GM10847 (cell line): ENCODE measurements around the gene DPEP1.

Source experiments
- POLR2A ChIP-seq: IDR thresholded peaks from 2 replicates; pipeline ENCODE4 v1.6.1; 2011; ENCODE audit not compliant: insufficient read length; ENCODE audit errors: extremely low read depth

Gene DPEP1

DNA sequence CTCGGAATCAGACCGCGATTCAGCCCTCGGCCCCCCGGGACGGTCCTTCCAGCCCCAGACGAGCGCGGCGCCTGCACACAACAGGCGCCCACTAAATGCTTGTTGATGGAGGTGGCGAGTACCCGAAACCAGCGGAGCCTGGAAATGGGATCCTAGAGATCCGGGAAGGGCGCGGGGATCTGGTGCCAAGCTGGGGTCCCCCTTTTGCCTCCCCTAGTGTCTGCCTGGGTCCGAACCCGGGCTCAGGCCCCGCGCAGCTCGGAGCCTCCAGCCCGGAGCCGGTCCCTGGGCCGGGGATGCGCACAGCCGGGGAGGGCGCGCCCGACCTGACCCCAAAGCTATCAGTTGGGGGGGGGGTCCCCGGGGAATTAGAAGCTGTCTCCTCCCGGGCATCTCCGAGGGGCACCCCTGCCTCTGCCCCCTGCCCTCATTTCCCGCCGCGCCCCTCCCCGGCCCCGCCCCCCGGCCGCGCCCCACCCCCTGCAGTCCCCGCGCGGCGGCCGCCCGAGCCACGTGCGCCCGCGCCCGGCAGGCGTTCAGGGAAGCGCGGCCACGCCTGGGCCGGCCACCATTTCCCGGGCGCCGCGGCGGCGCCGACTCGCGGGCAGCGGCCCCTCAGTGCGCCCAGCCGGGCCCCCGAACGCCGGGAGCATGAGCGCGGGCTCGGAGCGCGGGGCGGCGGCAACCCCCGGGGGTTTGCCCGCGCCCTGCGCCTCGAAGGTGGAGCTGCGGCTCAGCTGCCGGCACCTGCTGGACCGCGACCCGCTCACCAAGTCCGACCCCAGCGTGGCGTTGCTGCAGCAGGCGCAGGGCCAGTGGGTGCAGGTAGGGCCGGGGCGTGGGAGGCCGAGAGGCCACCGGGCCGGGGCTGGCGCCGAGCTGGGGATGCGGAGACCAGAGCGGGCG, 37.9 kb upstream of the DPEP1 start, which contains the start of gene CPNE7:
Gene CPNE7 (plus strand): TSS at position 512 of the 906 bp plus-strand sequence. CDS start 140 bp downstream, at position 652.
- TF ChIP-seq POLR2A, result no peak

DNA sequence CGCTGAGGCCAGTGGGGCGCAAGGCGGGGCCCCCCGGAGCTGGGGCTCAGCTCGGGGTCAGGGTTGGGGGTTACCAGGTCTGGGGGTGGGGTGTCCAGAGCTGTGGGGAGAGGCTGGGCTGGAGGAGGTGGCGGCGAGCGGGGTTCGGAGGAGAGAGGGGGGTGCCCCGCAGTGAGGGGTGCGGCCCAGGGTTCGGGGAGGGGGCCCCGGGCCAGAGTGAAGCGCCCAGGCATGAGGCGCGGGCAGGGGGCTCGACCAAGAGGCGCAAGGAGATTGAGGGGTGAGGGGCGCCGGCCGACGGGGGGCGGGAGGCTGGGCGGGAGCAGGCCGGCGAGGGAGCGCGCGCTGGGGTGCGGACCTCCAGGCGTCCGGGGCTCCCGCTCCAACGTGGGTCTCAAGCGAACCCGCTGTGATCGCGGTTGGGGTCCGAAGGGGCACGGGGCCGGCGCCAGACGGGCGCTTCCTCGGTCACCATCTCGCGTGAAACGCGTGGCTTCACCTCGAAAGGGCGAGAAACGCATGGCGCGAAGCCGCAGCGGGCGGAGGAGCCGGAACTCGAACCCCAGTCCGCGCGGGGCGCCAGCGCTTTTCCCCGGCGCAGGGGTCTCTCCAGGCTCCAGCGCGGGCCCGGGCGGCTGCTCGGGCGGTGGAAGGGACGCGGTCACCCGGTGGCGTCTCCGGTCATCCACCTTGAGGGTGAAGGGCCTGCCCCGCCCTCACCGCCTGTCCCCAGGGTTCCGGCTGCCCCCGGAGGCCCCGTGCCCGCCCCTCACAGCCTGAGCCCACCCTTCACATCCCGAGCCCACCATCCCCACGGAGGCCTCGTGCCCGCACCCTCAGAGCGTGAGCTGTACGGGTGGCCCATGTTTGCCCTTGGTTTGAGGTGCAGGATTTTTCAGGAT, 37.0 kb upstream of the DPEP1 start:
- no peak for TF ChIP-seq POLR2A

DNA sequence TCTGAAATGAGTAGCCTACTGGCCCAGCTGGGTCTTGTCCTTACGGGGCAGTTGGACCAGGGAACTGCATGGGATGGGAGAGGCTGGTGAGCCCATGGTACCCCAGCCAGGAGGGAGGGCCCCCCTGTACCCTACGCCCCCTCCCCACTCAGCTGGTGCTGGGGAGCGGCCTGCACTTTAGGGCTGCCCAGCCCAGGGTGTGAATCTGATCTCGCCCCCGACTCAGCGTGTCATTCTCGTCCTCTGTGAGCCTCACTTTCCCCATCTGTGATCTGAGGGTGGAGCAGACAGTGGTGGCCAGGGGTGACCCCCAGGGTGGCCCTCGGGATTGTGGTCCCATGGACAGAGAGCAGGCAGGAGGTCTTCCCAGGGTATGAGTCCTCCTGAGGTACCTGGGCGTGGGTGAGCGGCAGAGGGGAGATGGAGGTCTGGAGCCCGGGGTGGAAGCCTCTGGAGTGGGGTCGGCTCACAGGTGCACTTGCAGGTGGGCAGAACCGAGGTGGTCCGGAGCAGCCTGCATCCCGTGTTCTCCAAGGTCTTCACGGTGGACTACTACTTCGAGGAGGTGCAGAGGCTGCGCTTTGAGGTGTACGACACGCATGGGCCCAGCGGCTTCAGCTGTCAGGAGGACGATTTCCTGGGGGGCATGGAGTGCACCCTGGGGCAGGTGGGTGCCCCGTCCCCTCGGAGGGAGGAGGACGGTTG, 36.2 kb upstream of the DPEP1 start:
- no peak for TF ChIP-seq POLR2A

DNA sequence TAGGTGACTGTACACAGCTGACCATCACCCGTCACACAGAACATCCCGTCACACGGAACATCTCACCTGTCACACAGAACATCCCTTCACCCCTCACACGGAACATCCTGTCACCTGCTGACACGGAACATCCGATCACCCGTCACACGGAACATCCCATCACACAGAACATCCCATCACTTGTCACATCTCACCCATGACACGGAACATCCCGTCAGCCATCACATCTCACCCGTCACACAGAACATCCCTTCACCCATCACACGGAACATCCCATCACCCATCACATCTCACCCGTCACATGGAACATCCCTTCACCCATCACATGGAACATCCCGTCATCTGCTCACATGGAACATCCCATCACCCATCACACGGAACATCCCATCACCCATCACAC, 34.1 kb upstream of the DPEP1 start:
- TF ChIP-seq POLR2A, result no peak

DNA sequence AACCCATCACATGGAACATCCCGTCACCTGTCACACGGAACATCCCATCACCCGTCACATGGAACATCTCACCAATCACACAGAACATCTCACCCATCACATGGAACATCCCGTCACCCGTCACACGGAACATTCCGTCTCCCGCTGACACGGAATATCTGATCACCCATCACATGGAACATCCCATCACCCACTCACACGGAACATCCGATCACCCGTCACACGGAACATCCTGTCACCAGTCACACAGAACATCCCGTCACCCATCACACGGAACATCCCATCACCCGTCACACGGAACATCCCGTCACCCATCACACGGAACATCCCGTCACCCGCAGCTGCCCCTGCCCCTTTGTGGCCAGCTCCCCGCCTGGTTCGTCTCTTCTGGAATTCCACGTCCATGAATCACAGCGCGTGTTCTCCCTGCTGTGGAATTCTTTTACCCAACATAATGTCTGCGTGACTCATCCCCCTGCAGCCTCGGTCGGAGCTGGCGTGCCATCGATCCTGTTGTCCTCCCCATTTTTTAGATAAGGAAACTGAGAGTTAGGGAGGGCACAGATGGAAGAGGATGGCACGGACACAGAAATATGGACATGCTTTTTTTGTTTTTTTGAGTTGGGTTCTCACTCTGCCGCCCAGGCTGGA, 32.3 kb upstream of the DPEP1 start:
- no peak for TF ChIP-seq POLR2A

DNA sequence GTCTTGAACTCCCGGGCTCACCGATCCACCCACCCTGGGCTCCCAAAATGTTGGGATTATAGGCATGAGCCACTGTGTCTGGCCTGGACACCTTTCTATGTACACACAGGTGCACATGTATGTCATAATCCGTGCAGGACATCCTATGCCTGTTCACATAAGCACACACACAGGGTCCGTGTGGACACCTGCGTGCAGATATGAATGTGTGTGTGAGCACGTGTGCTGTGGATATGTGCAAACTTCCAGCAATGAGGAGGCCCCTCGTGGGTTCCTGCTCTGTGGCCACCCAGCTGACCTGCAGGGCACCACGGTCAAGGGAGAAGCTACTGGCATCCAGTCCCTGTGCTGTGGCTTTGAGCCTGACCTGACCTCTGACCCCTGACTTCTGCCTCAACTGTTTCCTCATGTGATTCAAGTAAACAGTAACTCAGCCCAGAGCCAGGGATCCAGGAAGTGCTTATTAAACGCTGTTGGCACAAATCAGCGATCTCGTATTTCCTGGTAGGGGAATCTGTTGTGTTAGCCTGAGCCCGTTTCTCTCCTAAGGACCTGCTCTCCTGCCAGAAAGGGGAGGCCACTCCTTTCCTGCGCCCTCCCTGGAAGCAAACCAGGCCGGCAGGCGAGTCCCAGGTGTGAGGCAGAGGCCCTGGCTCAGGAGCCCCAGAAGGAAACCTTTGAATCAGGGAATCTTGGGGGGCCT, 31.4 kb upstream of the DPEP1 start:
- TF ChIP-seq POLR2A, result no peak

DNA sequence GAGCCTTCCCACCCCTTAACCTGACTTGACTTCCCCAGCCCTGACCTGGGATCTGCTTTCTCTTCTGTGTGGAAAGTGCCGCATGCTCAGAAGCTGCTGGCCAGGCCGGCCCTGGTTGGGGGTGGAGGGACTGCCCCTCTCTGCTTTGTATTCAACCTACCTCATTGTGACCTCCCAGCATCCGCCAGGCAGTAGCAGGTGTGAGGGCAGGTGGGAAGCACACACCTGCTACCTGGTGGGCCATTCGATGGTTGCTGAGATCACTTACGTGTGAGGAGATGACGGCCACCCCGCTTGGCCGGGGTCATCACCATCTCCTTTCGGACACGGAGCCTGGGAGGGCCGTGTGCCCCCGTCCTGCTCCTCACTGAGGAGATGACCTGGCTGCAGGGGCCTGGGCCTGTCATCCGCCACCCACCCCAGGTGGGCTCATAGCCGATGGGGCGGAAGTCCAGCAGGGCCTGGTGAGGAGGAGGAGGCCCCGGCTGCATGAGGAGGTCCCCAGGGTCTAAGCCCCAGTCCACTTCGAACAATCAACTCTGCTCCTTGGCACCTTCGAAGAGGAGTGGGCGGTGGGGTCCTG, 30.7 kb upstream of the DPEP1 start:
- TF ChIP-seq POLR2A, result no peak

DNA sequence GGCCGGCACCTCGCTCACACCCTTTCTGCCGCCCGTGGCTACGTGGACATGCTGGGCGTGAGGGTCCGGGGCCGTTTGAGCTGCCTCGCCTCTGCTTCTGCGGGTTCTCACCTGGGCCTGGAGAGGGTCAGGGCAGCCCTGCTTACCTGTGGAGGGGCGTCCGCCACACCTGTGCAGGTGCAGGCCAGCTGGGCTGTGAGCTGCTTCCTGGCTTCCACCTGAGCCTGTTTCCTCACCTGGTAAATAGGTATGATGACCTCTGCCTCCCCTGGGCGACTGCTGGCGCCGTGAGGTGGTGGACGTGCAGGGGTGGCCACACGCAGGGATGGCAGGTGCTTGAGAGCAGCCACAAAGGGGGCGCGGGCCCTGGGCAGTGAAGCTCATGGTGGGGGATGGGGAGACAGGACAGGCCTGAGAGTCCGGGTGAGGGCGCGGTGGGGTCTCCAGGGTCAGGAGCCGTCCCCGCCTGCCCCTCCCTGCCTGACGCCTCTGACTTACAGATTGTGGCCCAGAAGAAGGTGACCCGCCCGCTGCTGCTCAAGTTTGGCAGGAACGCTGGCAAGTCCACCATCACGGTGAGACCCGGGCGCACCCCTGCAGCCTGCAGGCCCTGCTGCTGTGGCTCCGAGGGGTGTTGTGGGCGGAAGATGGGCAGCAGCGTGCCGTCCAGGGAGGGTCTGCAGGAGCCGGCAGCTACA, 30.1 kb upstream of the DPEP1 start:
- no peak for TF ChIP-seq POLR2A

DNA sequence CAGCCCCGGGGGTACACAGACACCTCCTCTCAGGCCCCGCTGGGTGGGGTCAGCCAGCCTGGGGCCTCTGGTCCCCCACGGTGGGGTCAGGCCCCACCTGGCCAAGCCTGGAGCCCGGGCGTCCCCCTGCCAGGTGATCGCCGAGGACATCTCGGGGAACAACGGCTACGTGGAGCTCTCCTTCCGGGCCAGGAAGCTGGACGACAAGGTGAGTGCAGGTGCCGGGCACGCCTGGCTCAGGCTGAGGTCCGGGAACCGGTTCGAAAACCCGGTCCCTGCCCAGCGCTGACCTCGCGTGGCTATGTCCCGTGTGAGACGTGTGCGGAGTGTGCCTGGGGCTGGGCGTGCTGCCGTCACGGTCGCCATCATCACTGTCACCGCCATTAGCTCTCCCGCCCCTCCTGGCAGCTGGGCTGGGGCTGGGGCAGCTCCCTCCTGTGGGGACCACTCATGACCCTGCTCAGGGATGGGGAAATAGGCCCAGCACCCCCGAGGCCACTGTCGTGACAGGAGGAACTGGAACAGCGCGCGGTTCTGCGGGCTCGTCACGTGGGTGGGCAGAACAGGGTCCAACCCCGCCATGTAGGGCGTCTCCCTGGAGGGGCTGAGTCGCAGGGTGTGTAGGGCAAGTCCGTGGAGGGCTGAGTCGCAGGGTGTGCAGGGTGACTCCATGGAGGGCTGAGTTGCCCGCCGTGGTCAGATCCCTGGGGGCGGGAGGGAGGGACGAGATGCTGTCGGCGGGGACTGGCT, 29.4 kb upstream of the DPEP1 start:
- no peak for TF ChIP-seq POLR2A

DNA sequence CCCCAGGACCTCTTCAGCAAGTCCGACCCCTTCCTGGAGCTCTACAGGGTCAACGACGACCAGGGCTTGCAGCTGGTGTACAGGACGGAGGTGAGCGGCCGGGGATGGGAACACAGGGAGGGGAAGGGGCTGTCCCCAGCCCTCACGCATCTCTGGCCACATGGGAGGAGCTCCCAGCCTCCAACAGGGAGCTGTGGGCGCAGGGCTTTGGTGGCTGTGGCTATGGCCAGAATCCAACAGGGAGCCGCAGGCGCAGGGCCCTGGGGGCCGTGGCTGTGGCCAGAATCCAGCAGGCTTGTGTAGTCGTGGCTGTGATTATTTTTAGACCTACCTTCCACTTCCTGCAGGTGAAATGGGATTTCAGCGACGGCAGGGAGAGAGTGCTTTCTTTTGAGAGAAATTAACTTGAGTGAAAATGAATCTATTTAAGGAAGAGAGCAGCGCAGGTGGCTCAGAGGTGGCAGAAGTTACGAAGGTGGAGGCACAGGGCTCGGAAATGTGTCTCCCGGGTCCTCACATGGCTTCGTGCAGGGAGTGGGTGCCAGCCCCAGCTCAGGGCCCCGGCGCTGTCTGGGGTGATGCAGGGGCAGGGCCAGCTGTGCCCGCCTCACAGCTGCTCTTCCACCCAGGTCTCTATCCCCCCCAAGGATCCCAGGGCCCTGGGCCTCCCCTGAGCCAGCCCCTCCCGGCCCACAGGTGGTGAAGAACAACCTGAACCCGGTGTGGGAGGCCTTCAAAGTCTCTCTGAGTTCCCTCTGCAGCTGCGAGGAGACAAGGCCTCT, 28.5 kb upstream of the DPEP1 start:
- no peak for TF ChIP-seq POLR2A

DNA sequence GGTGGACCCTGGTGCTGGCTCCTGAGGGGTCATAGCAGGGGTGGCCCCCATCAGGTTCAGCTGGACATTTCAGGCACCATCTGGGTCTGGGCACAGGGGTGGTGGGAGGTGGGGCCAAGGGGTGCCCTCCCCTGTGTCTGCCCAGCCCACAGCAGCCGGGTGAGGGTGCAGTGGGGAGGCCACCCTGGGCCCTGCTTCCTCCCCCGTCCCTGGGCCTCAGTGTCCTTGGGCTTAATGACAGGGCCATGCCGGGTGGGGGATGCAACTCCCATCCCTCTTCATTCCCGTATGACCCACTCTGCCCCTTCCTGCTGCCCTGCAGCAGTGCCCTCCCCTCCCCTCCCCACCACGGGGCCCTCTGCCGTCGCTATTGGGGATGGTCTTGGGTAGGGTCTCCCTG, 27.2 kb upstream of the DPEP1 start:
- TF ChIP-seq POLR2A, result no peak

DNA sequence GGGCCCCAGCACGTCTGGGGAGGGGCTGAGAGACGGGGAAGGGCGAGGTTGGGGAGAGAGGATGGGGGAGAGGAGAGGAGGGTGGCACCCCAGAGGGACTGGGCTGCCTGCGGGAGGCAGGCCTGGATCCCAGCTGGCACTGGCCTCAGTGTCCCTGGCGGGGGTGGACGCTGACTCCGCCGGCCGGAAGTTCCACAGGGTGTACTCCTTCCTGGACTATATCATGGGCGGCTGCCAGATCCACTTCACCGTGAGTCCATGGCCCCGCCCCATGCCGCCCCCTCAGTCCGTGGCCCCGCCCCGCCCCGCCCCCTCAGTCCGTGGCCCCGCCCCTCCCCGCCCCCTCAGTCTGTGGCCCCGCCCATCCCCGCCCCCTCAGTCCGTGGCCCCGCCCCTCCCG, 26.6 kb upstream of the DPEP1 start:
- no peak for TF ChIP-seq POLR2A
